Thyroid gland (tissue), 4 donors: Measurements from ENCODE around the gene SLC15A4.
"Not testable (repeated sequence)": the region's sequence is repeated elsewhere in the genome, so short reads cannot be mapped to it uniquely, and the experiment has no call there.

Source experiments
- POLR2A ChIP-seq, 2 donors: fragments of 450-650 bp; IDR thresholded peaks; one replicate each; pipeline ENCODE4 v1.6.1; 2017; ENCODE audit warnings: antibody characterized with exemption in 2 of 2, mild to moderate bottlenecking in 2 of 2, moderate library complexity in 1 of 2
- TF ChIP-seq, protein P1 (sequence below), 6 experiments: fragments of 200-600 bp in 3 of 6; fragments of 450-650 bp in 3 of 6; sonication (generic) in 3 of 6; IDR thresholded peaks; one replicate each; pipeline ENCODE4 v1.5.1; 2016 to 2019; ENCODE audit warnings: antibody characterized with exemption in 6 of 6, mild to moderate bottlenecking in 2 of 6, inconsistent platforms in 1 of 6, moderate library complexity in 1 of 6

DNA sequence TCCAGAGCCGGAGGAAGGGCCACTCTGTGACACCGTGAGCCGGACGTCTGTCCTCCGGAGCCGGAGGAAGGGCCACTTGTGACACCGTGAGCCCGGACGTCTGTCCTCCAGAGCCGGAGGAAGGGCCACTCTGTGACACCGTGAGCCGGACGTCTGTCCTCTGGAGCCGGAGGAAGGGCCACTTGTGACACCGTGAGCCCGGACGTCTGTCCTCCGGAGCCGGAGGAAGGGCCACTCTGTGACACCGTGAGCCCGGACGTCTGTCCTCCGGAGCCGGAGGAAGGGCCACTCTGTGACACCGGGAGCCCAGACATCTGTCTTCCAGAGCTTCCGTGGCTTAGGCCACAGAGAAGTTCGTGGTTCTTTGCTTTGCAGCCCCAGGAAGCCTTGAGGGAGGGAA, 22.9 kb upstream of the SLC15A4 start:
- TF ChIP-seq, protein P1, sequence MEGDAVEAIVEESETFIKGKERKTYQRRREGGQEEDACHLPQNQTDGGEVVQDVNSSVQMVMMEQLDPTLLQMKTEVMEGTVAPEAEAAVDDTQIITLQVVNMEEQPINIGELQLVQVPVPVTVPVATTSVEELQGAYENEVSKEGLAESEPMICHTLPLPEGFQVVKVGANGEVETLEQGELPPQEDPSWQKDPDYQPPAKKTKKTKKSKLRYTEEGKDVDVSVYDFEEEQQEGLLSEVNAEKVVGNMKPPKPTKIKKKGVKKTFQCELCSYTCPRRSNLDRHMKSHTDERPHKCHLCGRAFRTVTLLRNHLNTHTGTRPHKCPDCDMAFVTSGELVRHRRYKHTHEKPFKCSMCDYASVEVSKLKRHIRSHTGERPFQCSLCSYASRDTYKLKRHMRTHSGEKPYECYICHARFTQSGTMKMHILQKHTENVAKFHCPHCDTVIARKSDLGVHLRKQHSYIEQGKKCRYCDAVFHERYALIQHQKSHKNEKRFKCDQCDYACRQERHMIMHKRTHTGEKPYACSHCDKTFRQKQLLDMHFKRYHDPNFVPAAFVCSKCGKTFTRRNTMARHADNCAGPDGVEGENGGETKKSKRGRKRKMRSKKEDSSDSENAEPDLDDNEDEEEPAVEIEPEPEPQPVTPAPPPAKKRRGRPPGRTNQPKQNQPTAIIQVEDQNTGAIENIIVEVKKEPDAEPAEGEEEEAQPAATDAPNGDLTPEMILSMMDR (IDR thresholded peaks at IDR 0.05), result not testable (repeated sequence)
- TF ChIP-seq POLR2A (IDR thresholded peaks at IDR 0.05), result not testable (repeated sequence)
